Heart right ventricle (tissue), 16 donors: Measurements from ENCODE around the gene TSHB. TPM values are rescaled to one million over a fixed set of nuclear protein-coding genes. Genes with fewer than 3 reads are reported as not detected.

Source experiments
- ATAC-seq, 8 donors: fragments of 200-7000 bp; cut with Tn5 transposase; one replicate each; pipeline ENCODE4 v1.9.1; 2020; ENCODE audit warnings: mild to moderate bottlenecking in 8 of 8, moderate library complexity in 8 of 8, moderate number of reproducible peaks in 1 of 8
- DNase-seq, 2 donors: peaks; one replicate each; pipeline ENCODE4 v3.0.0-alpha.2; 2020
- H3K27ac ChIP-seq, 10 donors: fragments of 200-600 bp; sonication (generic) in 2 of 10; one replicate each; pipeline versions ENCODE4 v1.5.0 to v1.8.0; 2020 to 2022; ENCODE audit warnings: mild to moderate bottlenecking in 3 of 10
- H3K27me3 ChIP-seq, 7 donors: fragments of 200-600 bp; one replicate each; pipeline ENCODE4 v1.8.0; 2021 to 2022; ENCODE audit warnings: mild to moderate bottlenecking in 2 of 7
- H3K36me3 ChIP-seq, 9 donors: fragments of 200-600 bp; sonication (generic) in 1 of 9; one replicate each; pipeline versions ENCODE4 v1.5.0 to v1.8.0; 2020 to 2022; ENCODE audit warnings: mild to moderate bottlenecking in 2 of 9
- H3K4me1 ChIP-seq, 9 donors: fragments of 200-600 bp; sonication (generic) in 1 of 9; one replicate each; pipeline versions ENCODE4 v1.5.0 to v1.8.0; 2020 to 2022; ENCODE audit warnings: mild to moderate bottlenecking in 4 of 9
- H3K4me3 ChIP-seq, 10 donors: fragments of 200-600 bp; sonication (generic) in 2 of 10; one replicate each; pipeline versions ENCODE4 v1.5.0 to v1.8.0; 2020 to 2022; ENCODE audit warnings: mild to moderate bottlenecking in 7 of 10, moderate library complexity in 2 of 10
- H3K9me3 ChIP-seq, 11 donors: fragments of 200-600 bp in 10 of 11; sonication (generic) in 2 of 11; one replicate each; pipeline versions ENCODE4 v1.5.0 to v1.8.0; 2013 to 2022; ENCODE audit warnings: mild to moderate bottlenecking in 2 of 11, control low read depth in 1 of 11, moderate library complexity in 1 of 11
- WGBS, 2 donors: extraction: QIAGEN DNeasy Blood & Tissue Kit; methylation state at CpG; one replicate each; pipeline ENCODE4 v1.1.7; 2013; ENCODE audit warnings: inconsistent platforms in 1 of 2; 5-methylcytosine and 5-hydroxymethylcytosine counted together
- intact Hi-C, 10 donors: fragments of 100-400 bp; cut with DNase I; formaldehyde crosslinking; loops; one replicate each; pipeline versions ENCODE4 v1.11.1 to v1.14.2; 2022
- polyA plus RNA-seq, 2 donors: library from polyadenylated mRNA; stranded (reverse); fragments of 200-250 nt; gene quantifications; one replicate each; pipeline ENCODE4 v1.2.3, GENCODE V29; 2013
- total RNA-seq, 10 donors: library from RNA; stranded (reverse); fragmentation: NEBNext Ultra II Directional in 3 of 10; extraction: Animal tissue kit (Norgen Biotek cat#: 25700) in 3 of 10; gene quantifications; one replicate each; pipeline versions ENCODE4 v1.2.1 to v1.2.4, GENCODE V29; 2021 to 2023
- TF ChIP-seq, protein P1 (sequence below), 9 donors: fragments of 200-600 bp; sonication (generic) in 2 of 9; IDR thresholded peaks; one replicate each; pipeline versions ENCODE4 v1.5.0 to v1.8.0; 2021 to 2022; ENCODE audit warnings: antibody characterized with exemption in 9 of 9, mild to moderate bottlenecking in 5 of 9, moderate library complexity in 1 of 9
- donor health status: Arrhythmogenic right ventricular cardiomyopathy.
- donor health status: ischemic (EF 13 %, LVEDD 7.1; RV severe dilation, severe dysfunction).
- donor health status: healthy with polysubstance abuse.
- donor health status: DM: no; HTN: yes; CAD: no.
- donor health status: DM: no; HTN: no; CAD: no.
- donor health status: ischemic (EF 25% LVEDD 6.9; RV normal size, moderate dysfunction).
- donor health status: ischemic (EF 25% LVEDD 5.7; RV mildly dilated, moderate dysfunction).
- donor health status: healthy.
- donor health status: DM: yes; HTN: yes; CAD: no.
- donor health status: Ischemic cardiomyopathy.
- donor health status: ischemic (EF 35%, LVEDD 5.7; RV mildly dilated, moderate dysfunction).
- donor health status: nonischemic (EF 11% LVEDD 7.7; RV severe dilation, severe dysfunction).
- donor health status: DM: yes; HTN: yes; CAD: no.
- donor health status: PGD.
- donor health status: ischemic (EF 29% LVEDD 5.4; RV normal size, mild dysfunction).
- donor health status: nonischemic (EF 23%, LVEDD 6.1; RV moderate dilation, normal function).

The TSHB gene
- total and polyA plus RNA-seq, 12 donors = not detected

DNA sequence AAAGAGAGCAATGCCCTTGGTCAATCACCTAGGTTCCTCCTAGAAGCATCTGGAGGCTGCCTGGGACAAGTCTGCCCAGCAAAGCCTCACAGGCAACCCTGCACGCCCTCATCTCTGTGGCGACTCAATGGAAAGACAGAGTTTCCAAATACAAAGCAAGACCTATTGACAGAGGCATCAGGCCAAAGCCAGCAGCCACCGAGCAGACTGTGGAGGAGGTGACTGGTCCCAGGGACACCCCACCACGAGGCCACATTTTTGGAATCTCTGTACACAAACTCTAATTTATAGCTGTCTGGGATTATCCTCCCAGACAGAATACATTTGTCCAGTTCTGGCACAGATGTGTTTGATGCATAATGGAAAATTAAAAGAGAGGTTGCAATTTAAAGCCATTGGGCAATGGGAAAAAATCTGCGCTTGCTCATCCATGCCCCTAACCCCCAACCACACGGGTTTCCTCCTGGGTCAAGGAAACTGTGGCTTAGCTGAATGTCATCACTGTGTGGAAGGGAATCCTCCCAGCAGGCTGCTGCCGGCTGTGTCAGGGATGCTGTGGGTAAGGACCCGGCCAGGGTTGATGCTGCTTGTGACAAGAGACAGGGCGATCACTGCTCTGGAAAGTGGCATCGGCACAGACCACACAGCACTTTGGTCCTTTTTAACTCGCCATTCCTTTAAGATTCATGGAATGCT lies 45.4 kb downstream of the TSHB start:
- H3K4me3 ChIP-seq = no peak overlapping the region
- DNase-seq = no peak
- TF ChIP-seq, protein P1, sequence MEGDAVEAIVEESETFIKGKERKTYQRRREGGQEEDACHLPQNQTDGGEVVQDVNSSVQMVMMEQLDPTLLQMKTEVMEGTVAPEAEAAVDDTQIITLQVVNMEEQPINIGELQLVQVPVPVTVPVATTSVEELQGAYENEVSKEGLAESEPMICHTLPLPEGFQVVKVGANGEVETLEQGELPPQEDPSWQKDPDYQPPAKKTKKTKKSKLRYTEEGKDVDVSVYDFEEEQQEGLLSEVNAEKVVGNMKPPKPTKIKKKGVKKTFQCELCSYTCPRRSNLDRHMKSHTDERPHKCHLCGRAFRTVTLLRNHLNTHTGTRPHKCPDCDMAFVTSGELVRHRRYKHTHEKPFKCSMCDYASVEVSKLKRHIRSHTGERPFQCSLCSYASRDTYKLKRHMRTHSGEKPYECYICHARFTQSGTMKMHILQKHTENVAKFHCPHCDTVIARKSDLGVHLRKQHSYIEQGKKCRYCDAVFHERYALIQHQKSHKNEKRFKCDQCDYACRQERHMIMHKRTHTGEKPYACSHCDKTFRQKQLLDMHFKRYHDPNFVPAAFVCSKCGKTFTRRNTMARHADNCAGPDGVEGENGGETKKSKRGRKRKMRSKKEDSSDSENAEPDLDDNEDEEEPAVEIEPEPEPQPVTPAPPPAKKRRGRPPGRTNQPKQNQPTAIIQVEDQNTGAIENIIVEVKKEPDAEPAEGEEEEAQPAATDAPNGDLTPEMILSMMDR (IDR thresholded peaks at IDR 0.05) = no peak
- intact Hi-C loops = no loop called here
- H3K9me3 ChIP-seq = no peaks in the 10 kb centered on the region
- ATAC-seq = no peak
- H3K27me3 ChIP-seq = no peaks in the 10 kb centered on the region
- no peaks in the 10 kb centered on the region for H3K36me3 ChIP-seq
- 72 to 73% methylated on average over 11 of the region's 11 CpGs for WGBS, 2 donors
- peaks cover 0 to 24% (median 9%) of the 10 kb centered on the region in 9 donors for H3K4me1 ChIP-seq
- H3K27ac ChIP-seq = no peak overlapping the region

DNA sequence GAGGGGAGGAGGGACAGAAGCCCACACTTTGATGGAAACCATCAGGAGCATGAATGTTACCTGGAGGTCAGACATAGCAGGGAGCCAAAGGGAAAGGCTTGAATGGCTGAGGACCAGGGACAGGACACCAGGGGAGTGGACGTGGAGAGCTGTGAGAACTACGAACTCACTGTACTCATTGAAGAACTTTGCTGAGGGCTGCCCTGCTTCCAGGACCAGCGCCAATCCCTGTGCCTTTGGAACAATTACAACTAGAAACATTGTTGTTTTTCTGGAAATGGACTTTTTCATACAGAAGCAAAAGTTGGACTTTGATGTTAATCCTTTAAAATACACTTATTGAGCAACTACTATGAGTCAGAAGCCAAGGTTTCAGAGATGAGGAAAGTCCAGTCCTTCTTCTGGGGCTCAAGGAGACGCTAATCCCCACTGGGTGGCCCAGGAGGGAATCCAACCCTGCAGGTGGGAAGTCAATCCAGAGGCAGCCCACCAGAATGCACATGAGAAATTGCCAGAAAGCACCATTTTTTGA lies 46.8 kb downstream of the TSHB start:
- no peak overlapping the region for H3K4me3 ChIP-seq
- no peak overlapping the region for H3K27ac ChIP-seq
- no peak for ATAC-seq
- intact Hi-C loops = no loop called here
- H3K36me3 ChIP-seq = no peaks in the 10 kb centered on the region
- H3K9me3 ChIP-seq = no peaks in the 10 kb centered on the region
- no peak for DNase-seq
- TF ChIP-seq, protein P1 (IDR thresholded peaks at IDR 0.05) = no peak
- peaks cover 0 to 24% (median 9%) of the 10 kb centered on the region in 9 donors for H3K4me1 ChIP-seq
- 62 to 88% methylated on average over 4 of the region's 4 CpGs for WGBS, 2 donors
- H3K27me3 ChIP-seq = no peaks in the 10 kb centered on the region

DNA sequence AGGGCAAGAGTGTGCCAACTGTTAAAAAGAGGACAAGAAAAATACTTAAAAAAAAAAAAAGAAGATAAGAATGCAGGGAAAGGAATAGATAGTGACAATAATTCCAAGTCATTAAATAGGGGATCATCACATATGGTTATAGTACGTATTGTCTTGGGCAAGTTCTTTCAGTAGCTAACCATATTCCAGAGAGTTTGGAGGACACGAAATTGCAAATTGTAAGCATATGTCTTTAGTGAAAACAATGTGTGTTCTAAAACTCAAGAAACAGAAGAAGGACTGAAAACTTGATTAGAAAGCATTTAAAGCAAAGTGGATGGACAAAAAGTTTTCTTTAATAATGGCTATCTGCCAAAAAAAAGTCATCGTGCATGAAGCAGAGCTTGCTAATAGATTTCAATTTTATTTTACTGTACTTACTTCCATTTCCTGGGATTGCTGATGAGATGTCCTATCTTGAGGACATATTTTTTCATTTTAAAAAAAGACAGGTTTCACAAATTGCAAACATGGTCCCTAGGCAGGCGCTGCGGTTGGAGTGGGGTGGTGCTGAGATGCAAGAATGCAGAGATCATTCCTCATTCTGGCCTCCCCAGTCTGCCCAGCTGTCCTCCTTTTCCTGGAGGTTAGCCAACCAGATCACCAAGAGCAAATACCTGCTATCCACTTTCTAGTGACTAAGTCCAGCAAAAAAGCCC lies 47.8 kb downstream of the TSHB start:
- TF ChIP-seq, protein P1 (IDR thresholded peaks at IDR 0.05) = no peak
- no peaks in the 10 kb centered on the region for H3K36me3 ChIP-seq
- intact Hi-C loops = no loop called here
- DNase-seq (no peak), ATAC-seq (no peak)
- H3K4me1 ChIP-seq = peaks cover 0 to 21% (median 9%) of the 10 kb centered on the region in 9 donors
- H3K4me3 ChIP-seq = no peak overlapping the region
- H3K27ac ChIP-seq = no peak overlapping the region
- no peaks in the 10 kb centered on the region for H3K27me3 ChIP-seq
- H3K9me3 ChIP-seq = no peaks in the 10 kb centered on the region
- WGBS, 2 donors = 73 to 80% methylated on average over 5 of the region's 5 CpGs

DNA sequence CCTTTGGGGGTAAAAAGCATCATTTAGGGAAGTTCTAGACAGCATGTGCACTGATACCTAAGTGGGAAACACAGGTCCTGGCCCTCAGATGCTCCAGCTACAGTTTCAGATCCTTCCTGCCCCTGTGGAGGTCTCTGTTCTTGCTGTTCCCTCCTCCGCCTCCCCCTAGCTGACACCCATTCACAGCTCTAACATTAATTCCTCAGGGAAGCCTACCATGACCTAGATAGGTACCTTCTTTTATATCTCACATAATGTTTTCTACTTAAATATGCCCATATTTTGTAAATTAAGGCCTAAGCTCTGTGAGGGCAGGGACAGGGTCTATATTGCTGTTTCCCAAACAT lies 48.3 kb downstream of the TSHB start:
- no peaks in the 10 kb centered on the region for H3K27me3 ChIP-seq
- no peak overlapping the region for H3K27ac ChIP-seq
- DNase-seq (no peak), ATAC-seq (no peak)
- TF ChIP-seq, protein P1 (IDR thresholded peaks at IDR 0.05) = no peak
- 88 to 91% methylated on average over 1 of the region's 1 CpG for WGBS, 2 donors
- no peak overlapping the region for H3K4me3 ChIP-seq
- peaks cover 0 to 18% (median 5%) of the 10 kb centered on the region in 9 donors for H3K4me1 ChIP-seq
- no peaks in the 10 kb centered on the region for H3K9me3 ChIP-seq
- intact Hi-C loops = no loop called here
- no peaks in the 10 kb centered on the region for H3K36me3 ChIP-seq
